A549 (cell line): Measurements from ENCODE around the gene FGR. TPM values are rescaled to one million over a fixed set of nuclear protein-coding genes. Genes with fewer than 3 reads are reported as not detected.

Source experiments
- ATAC-seq, 2 experiments: fragments of 200-7000 bp in 1 of 2; fragments of >200 bp in 1 of 2; cut with Nextera tagmentation in 1 of 2; cut with Tn5 transposase in 1 of 2; 3 replicates each; pipeline versions ENCODE4 v1.8.0 to v1.9.1; 2018 to 2020; ENCODE audit warnings: mild to moderate bottlenecking in 1 of 2, moderate library complexity in 1 of 2
- CTCF ChIA-PET: fragments of 300-600 bp; sonication (Branson Sonifier 250); formaldehyde crosslinking; extraction: SDS; loops from one replicate; lab custom pipeline; 2021; ENCODE audit warnings: antibody characterized with exemption, inconsistent platforms; lab: Yijun Ruan, JAX
- POLR2A ChIA-PET: fragments of 350-600 bp; formaldehyde crosslinking; extraction: SDS; loops from one replicate; lab custom pipeline; 2021; ENCODE audit warnings: antibody characterized with exemption, inconsistent platforms; lab: Yijun Ruan, JAX
- DNase-seq, 2 experiments: peaks; one replicate each; pipeline versions ENCODE4 v3.0.0 to v3.0.0-alpha.2; 2011 to 2016; ENCODE audit warnings: low read depth in 1 of 2, low spot score in 1 of 2
- FAIRE-seq: peaks from 2 replicates; lab custom pipeline; 2011; peaks lifted over from hg19 to GRCh38; lab: Jason Lieb, UNC
- H3K27ac ChIP-seq, 2 experiments: fragments of >200 bp; sonication (Bioruptor Twin); formaldehyde crosslinking; 3 replicates each; pipeline ENCODE4 v1.5.1; 2016 to 2017
- H3K4me1 ChIP-seq: fragments of >200 bp; sonication (Bioruptor Twin); formaldehyde crosslinking; 3 replicates; pipeline ENCODE4 v1.6.1; 2016
- H3K4me2 ChIP-seq: fragments of >200 bp; sonication (Bioruptor Twin); formaldehyde crosslinking; 3 replicates; pipeline ENCODE4 v1.6.1; 2016
- H3K4me3 ChIP-seq: fragments of >200 bp; sonication (Bioruptor Twin); formaldehyde crosslinking; 3 replicates; pipeline ENCODE4 v1.5.1; 2016
- H3K9me3 ChIP-seq: fragments of >200 bp; sonication (Bioruptor Twin); formaldehyde crosslinking; 3 replicates; pipeline ENCODE4 v1.6.1; 2016
- ATOH8 ChIP-seq: fragments of 250-450 bp; sonication (Bioruptor Pico); IDR thresholded peaks from 2 replicates; pipeline ENCODE4 v1.5.0; 2020; ENCODE audit warnings: low read depth, mild to moderate bottlenecking, moderate library complexity
- CHD2 ChIP-seq: fragments of 150-350 bp; IDR thresholded peaks from 2 replicates; pipeline ENCODE4 v1.6.1; 2014; ENCODE audit warnings: low read length; ENCODE audit not compliant: partially characterized antibody
- CHD4 ChIP-seq: fragments of 200-600 bp; sonication (generic); IDR thresholded peaks from 2 replicates; pipeline ENCODE4 v1.6.1; 2016; ENCODE audit warnings: antibody characterized with exemption, mild to moderate bottlenecking, borderline replicate concordance
- CTCF ChIP-seq: fragments of >200 bp; sonication (Bioruptor Twin); formaldehyde crosslinking; IDR thresholded peaks from 3 replicates; pipeline ENCODE4 v1.5.1; 2016
- E2F6 ChIP-seq: IDR thresholded peaks from 2 replicates; pipeline ENCODE4 v1.6.1; 2012; ENCODE audit warnings: low read depth, borderline replicate concordance
- ELK1 ChIP-seq: fragments of 150-350 bp; IDR thresholded peaks from 2 replicates; pipeline ENCODE4 v1.6.1; 2014; ENCODE audit warnings: low read depth, mild to moderate bottlenecking, low read length
- ESRRA ChIP-seq: fragments of 150-350 bp; IDR thresholded peaks from 2 replicates; pipeline ENCODE4 v1.6.1; 2014; ENCODE audit warnings: mild to moderate bottlenecking, low read length, borderline replicate concordance
- FOSB ChIP-seq: fragments of 250-450 bp; sonication (Bioruptor Pico); IDR thresholded peaks from 2 replicates; pipeline ENCODE4 v1.5.0; 2020; ENCODE audit warnings: mild to moderate bottlenecking, moderate library complexity
- GATA3 ChIP-seq: IDR thresholded peaks from 2 replicates; pipeline ENCODE4 v1.6.1; 2012; ENCODE audit warnings: borderline replicate concordance
- HEYL ChIP-seq: fragments of 250-450 bp; sonication (Bioruptor Pico); IDR thresholded peaks from 2 replicates; pipeline ENCODE4 v1.8.0; 2021; ENCODE audit warnings: mild to moderate bottlenecking, moderate library complexity
- HOXB5 ChIP-seq: fragments of 250-450 bp; sonication (Bioruptor Pico); IDR thresholded peaks from 2 replicates; pipeline ENCODE4 v1.5.0; 2020; ENCODE audit warnings: mild to moderate bottlenecking, moderate library complexity
- JUN ChIP-seq, 2 experiments: fragments of >200 bp; sonication (Bioruptor Twin); formaldehyde crosslinking; IDR thresholded peaks; 2 replicates in 1 of 2; 3 replicates in 1 of 2; pipeline ENCODE4 v1.6.1; 2016 to 2017
- MAFK ChIP-seq: fragments of 450-650 bp; IDR thresholded peaks from 2 replicates; pipeline ENCODE4 v1.6.1; 2014; ENCODE audit not compliant: partially characterized antibody
- MAX ChIP-seq: IDR thresholded peaks from 2 replicates; pipeline ENCODE4 v1.6.1; 2012
- RAD21 ChIP-seq, 2 experiments: fragments of >200 bp in 1 of 2; sonication (Bioruptor Twin) in 1 of 2; formaldehyde crosslinking in 1 of 2; IDR thresholded peaks in 1 of 2; conservative IDR thresholded peaks in 1 of 2; 2 replicates in 1 of 2; 3 replicates in 1 of 2; pipeline ENCODE4 v1.6.1; 2012 to 2018; ENCODE audit warnings: inconsistent platforms in 1 of 2
- RARB ChIP-seq: fragments of 250-450 bp; sonication (Bioruptor Pico); IDR thresholded peaks from 2 replicates; pipeline ENCODE4 v1.8.0; 2021; ENCODE audit warnings: mild to moderate bottlenecking, moderate library complexity
- RCOR1 ChIP-seq: fragments of 150-350 bp; IDR thresholded peaks from 2 replicates; pipeline ENCODE4 v1.6.1; 2014; ENCODE audit warnings: antibody characterized with exemption, low read length, low read depth
- RFX5 ChIP-seq: fragments of 450-650 bp; IDR thresholded peaks from 2 replicates; pipeline ENCODE4 v1.7.1; 2014; ENCODE audit warnings: antibody characterized with exemption, mild to moderate bottlenecking, moderate library complexity
- SMC3 ChIP-seq: fragments of >200 bp; sonication (Bioruptor Twin); formaldehyde crosslinking; IDR thresholded peaks from 3 replicates; pipeline ENCODE4 v1.6.1; 2018; ENCODE audit warnings: inconsistent platforms
- TP53 ChIP-seq: fragments of 250-450 bp; sonication (Bioruptor Pico); IDR thresholded peaks from 2 replicates; pipeline ENCODE4 v1.5.0; 2021; ENCODE audit warnings: mild to moderate bottlenecking, moderate library complexity
- USF2 ChIP-seq: fragments of 450-650 bp; IDR thresholded peaks from 2 replicates; pipeline ENCODE4 v1.6.1; 2014; ENCODE audit warnings: antibody characterized with exemption
- ZC3H11A ChIP-seq: fragments of 450-650 bp; IDR thresholded peaks from 2 replicates; pipeline ENCODE4 v1.6.1; 2014; ENCODE audit warnings: antibody characterized with exemption, mild to moderate bottlenecking
- ZFP36 ChIP-seq: fragments of 450-650 bp; IDR thresholded peaks from 2 replicates; pipeline ENCODE4 v1.6.1; 2014; ENCODE audit warnings: borderline replicate concordance; ENCODE audit not compliant: partially characterized antibody
- ZSCAN20 ChIP-seq: fragments of 250-450 bp; sonication (Bioruptor Pico); IDR thresholded peaks from 2 replicates; pipeline ENCODE4 v1.8.0; 2022; ENCODE audit warnings: mild to moderate bottlenecking, moderate library complexity
- WGBS: methylation state at CpG from one replicate; pipeline ENCODE4 v1.1.6; 2017; ENCODE audit errors: missing lambda C conversion rate; 5-methylcytosine and 5-hydroxymethylcytosine counted together
- polyA plus RNA-seq, 4 experiments: library from polyadenylated mRNA; depleted of rRNA in 3 of 4; stranded (reverse); fragments of >200 nt; fragmentation: RNase III in 1 of 4; extraction: RNeasy Plus Mini Kit Qiagen cat#74134 plus additional on column Dnase treatment in 1 of 4; gene quantifications; 2 replicates in 3 of 4; 3 replicates in 1 of 4; pipeline ENCODE4 v1.2.3, GENCODE V29; 2011 to 2017

Gene FGR
- polyA plus RNA-seq, 2 of the 4 experiments (the other 2 are of a cell fraction), result not detected

GRCh38 chr1:27671964-27672749, 37.2 kb upstream of the FGR start, which contains the start of gene IFI6 (continued):
- no peak for TF ChIP-seq CHD4
- TF ChIP-seq ZSCAN20, result no peak
- TF ChIP-seq ATOH8 (CRISPR knock-in tag), result no peak
- TF ChIP-seq HOXB5 (CRISPR knock-in tag), result no peak
- no peak for TF ChIP-seq GATA3
- TF ChIP-seq JUN (IDR thresholded peaks at IDR 0.05), result no peak
- TF ChIP-seq SMC3, result no peak
- no peak for TF ChIP-seq MAFK
- TF ChIP-seq ELK1, result no peak
- TF ChIP-seq MAX, result peak; percentile 14; the same call in 1 of the 2 replicates

- POLR2A ChIA-PET, result interaction anchor here (0.7 to 1.0 kb wide), 3 partner anchors 55 to 311 kb away, joined by 3 read pairs; partner anchors contain the start of gene PPP1R8
- CTCF ChIA-PET, result interaction anchor here (0.5 to 2.1 kb wide), 45 partner anchors 9 to 490 kb away, joined by 3 to 20 read pairs (median 3); partner anchors contain the start of gene FAM76A
- Histone ChIP-seq H3K4me3 (no peak overlapping the region; the same call in 2 of the 3 replicates), H3K4me2 (peak overlapping the region; percentile 91; the same call in 2 of the 3 replicates), H3K9me3 (no peaks in the 10 kb centered on the region), H3K27ac (no peak overlapping the region), H3K4me1 (peaks cover 22% of the 10 kb centered on the region; the same call in 1 of the 3 replicates)
- ATAC-seq (no peak), DNase-seq (no peak), FAIRE-seq (no peak)
- TF ChIP-seq USF2, result no peak
- no peak for TF ChIP-seq ZFP36
- 91% methylated on average over 4 of the region's 4 CpGs for WGBS
These were observed 34.9 kb upstream of the FGR start for GRCh38 chr1:27669876-27670275.

GRCh38 chr1:27668808-27669723, 34.1 kb upstream of the FGR start:
- Histone ChIP-seq H3K4me1 (peaks cover 22% of the 10 kb centered on the region; the same call in 1 of the 3 replicates), H3K9me3 (no peaks in the 10 kb centered on the region), H3K4me2 (peak overlapping the region; percentile 91), H3K4me3 (peak overlapping the region; percentile 38), H3K27ac (peak overlapping the region in 1 of 2 experiments; percentile 57; a peak in 2 of 6 replicates)
- CTCF ChIA-PET, result interaction anchor here (0.5 to 2.1 kb wide), 45 partner anchors 8 to 659 kb away, joined by 3 to 20 read pairs (median 3); partner anchors contain the start of gene FAM76A
- peak; percentile 55 to 58 for DNase-seq
- FAIRE-seq, result no peak
- peak; percentile 42 to 59; a peak in 3 of 6 replicates for ATAC-seq
- POLR2A ChIA-PET, result interaction anchor here (0.7 to 1.0 kb wide), 2 partner anchors 56 to 161 kb away, joined by 3 read pairs; partner anchors contain the start of gene PPP1R8
- 14% methylated on average over 25 of the region's 36 CpGs for WGBS
- TF ChIP-seq ZSCAN20 (no peak), RARB (no peak), RFX5 (no peak), MAX (peak; percentile 84), ZC3H11A (no peak), GATA3 (no peak), TP53 (CRISPR knock-in tag) (no peak), CTCF (peak; percentile 73), RCOR1 (no peak), RAD21 (conservative IDR thresholded peaks at IDR 0.05 in 1 of 2, IDR thresholded peaks at IDR 0.05 in 1 of 2) (peak; percentile 44 to 60; a peak in 4 of 5 replicates), SMC3 (peak; percentile 57; the same call in 2 of the 3 replicates), FOSB (CRISPR knock-in tag) (no peak), ESRRA (no peak), HEYL (no peak), CHD2 (no peak), E2F6 (peak; percentile 64; the same call in 1 of the 2 replicates)
